H1 (cell line): ENCODE measurements around the gene PRPF18. TPM values are rescaled to one million over a fixed set of nuclear protein-coding genes. Genes with fewer than 3 reads are reported as not detected.

Experiments used
- CTCF ChIP-seq, 3 experiments: IDR thresholded peaks; 1 replicate in 2 of 3; 2 replicates in 1 of 3; pipeline versions ENCODE4 v1.5.1 to v1.6.1; 2011; ENCODE audit warnings: low read length in 3 of 3, mild to moderate bottlenecking in 3 of 3, inconsistent platforms in 2 of 3, low read depth in 1 of 3, moderate library complexity in 1 of 3; ENCODE audit not compliant: insufficient read depth in 1 of 3; ENCODE audit errors: control extremely low read depth in 1 of 3
- KDM5A ChIP-seq: fragments of 200-600 bp; IDR thresholded peaks from 2 replicates; pipeline ENCODE4 v1.7.1; 2012; ENCODE audit warnings: mild to moderate bottlenecking, low read length, inconsistent platforms, mixed read lengths
- POLR2AphosphoS5 ChIP-seq: IDR thresholded peaks from 2 replicates; pipeline ENCODE4 v1.6.1; 2011; ENCODE audit warnings: low read depth, low read length
- RFX5 ChIP-seq: IDR thresholded peaks from 2 replicates; pipeline ENCODE4 v1.6.1; 2011; ENCODE audit warnings: low read depth, low read length, improper control_type of control experiment, borderline replicate concordance
- SIN3A ChIP-seq, 2 experiments: IDR thresholded peaks in 1 of 2; conservative IDR thresholded peaks in 1 of 2; 2 replicates each; pipeline ENCODE4 v1.6.1; 2011 to 2012; ENCODE audit warnings: low read length in 2 of 2, improper control_type of control experiment in 1 of 2, low read depth in 1 of 2, mild to moderate bottlenecking in 1 of 2
- TAF7 ChIP-seq: optimal IDR thresholded peaks from 2 replicates; pipeline ENCODE3; 2011; ENCODE audit warnings: low read depth, mild to moderate bottlenecking, inconsistent platforms, low read length, moderate library complexity, borderline replicate concordance
- polyA plus RNA-seq, 7 experiments: library from polyadenylated mRNA; depleted of rRNA in 3 of 7; stranded (reverse) in 5 of 7; unstranded in 2 of 7; fragments of >200 nt in 5 of 7; fragments of 200-250 nt in 2 of 7; gene quantifications; 1 replicate in 5 of 7; 2 replicates in 1 of 7; 4 replicates in 1 of 7; pipeline versions ENCODE4 v1.2.1 to v1.2.3, GENCODE V29; 2011 to 2013; ENCODE audit warnings: missing spikeins in 2 of 7, mixed read lengths in 2 of 7
- total RNA-seq: library from RNA; stranded (reverse); fragmentation: NEBNext Ultra II Directional; extraction: Animal tissue kit (Norgen Biotek cat#: 25700); gene quantifications from 2 replicates; pipeline ENCODE4 v1.2.1, GENCODE V29; 2021

The PRPF18 gene
- total and polyA plus RNA-seq, 2 of the 8 experiments (the other 6 are each of a cell fraction or from before 2014, with no cell fraction given) = 3.8 to 12.6 TPM

- TF ChIP-seq CTCF (IDR thresholded peaks at IDR 0.05; ENCODE audit: control extremely low read depth in 1 of 3, insufficient read depth in 1 of 3, low read depth in 1 of 3, low read length in 3 of 3) (no peak), POLR2AphosphoS5 (no peak), TAF7 (no peak), SIN3A (conservative IDR thresholded peaks at IDR 0.05 in 1 of 2, IDR thresholded peaks at IDR 0.05 in 1 of 2; ENCODE audit: low read depth in 1 of 2, low read length in 2 of 2) (no peak), KDM5A (no peak), RFX5 (no peak)
Observed at GRCh38 chr10:13652860-13653259, 66.1 kb downstream of the PRPF18 start (continued).
